Measurements from ENCODE around the gene CACNA2D2.

CACNA2D2 gene

GRCh38 chr3:50433954-50434353, 69.5 kb downstream of the CACNA2D2 start:
- Histone ChIP-seq H3K9ac (ENCODE audit: low read depth, low read length, poor library complexity, severe bottlenecking) (no peak overlapping the region), H4K20me1 (ENCODE audit: insufficient read depth, low read length, poor library complexity, severe bottlenecking) (no peaks in the 10 kb centered on the region)
- no peak for TF ChIP-seq CTCF (conservative IDR thresholded peaks at IDR 0.05; ENCODE audit: low read length)
- TF ChIP-seq EZH2phosphoT487 (IDR thresholded peaks at IDR 0.05; ENCODE audit: borderline replicate concordance): no peak

GRCh38 chr3:50430950-50431435, 72.4 kb downstream of the CACNA2D2 start:
- Histone ChIP-seq H3K9ac (ENCODE audit: low read depth, low read length, poor library complexity, severe bottlenecking) (no peak overlapping the region), H3K4me2 (ENCODE audit: low read depth, low read length, poor library complexity, severe bottlenecking) (no peak overlapping the region), H4K20me1 (ENCODE audit: insufficient read depth, low read length, poor library complexity, severe bottlenecking) (no peaks in the 10 kb centered on the region), H3K36me3 (ENCODE audit: insufficient read depth, low read length) (no peaks in the 10 kb centered on the region), H3K27me3 (ENCODE audit: insufficient read depth, low read length, poor library complexity, severe bottlenecking) (no peaks in the 10 kb centered on the region), H3F3A (ENCODE audit: low read depth) (no peaks in the 10 kb centered on the region), H3K9me2 (replicated peaks; ENCODE audit: low read depth, low read length) (no peaks in the 10 kb centered on the region), H3K9me3 (ENCODE audit: insufficient read depth, low read depth, low read length) (no peaks in the 10 kb centered on the region), H3K4me1 (ENCODE audit: insufficient read depth, low read length, poor library complexity, severe bottlenecking) (peaks cover 12% of the 10 kb centered on the region), H2AFZ (ENCODE audit: low read length) (no peak overlapping the region), H3K4me3 (ENCODE audit: low read length, poor library complexity, severe bottlenecking) (no peak overlapping the region), H3K79me2 (ENCODE audit: insufficient read depth, low read length) (no peaks in the 10 kb centered on the region)
- no peak for TF ChIP-seq CTCF (conservative IDR thresholded peaks at IDR 0.05; ENCODE audit: low read length)
- no peak for TF ChIP-seq EZH2phosphoT487 (IDR thresholded peaks at IDR 0.05; ENCODE audit: borderline replicate concordance)

More at GRCh38 chr3:50433954-50434353, 69.5 kb downstream of the CACNA2D2 start:
- Histone ChIP-seq H3K4me2 (ENCODE audit: low read depth, low read length, poor library complexity, severe bottlenecking) (no peak overlapping the region), H3K9me2 (replicated peaks; ENCODE audit: low read depth, low read length) (no peaks in the 10 kb centered on the region), H3K4me3 (ENCODE audit: low read length, poor library complexity, severe bottlenecking) (no peak overlapping the region), H2AFZ (ENCODE audit: low read length) (no peak overlapping the region), H3K9me3 (ENCODE audit: insufficient read depth, low read depth, low read length) (no peaks in the 10 kb centered on the region), H3K27me3 (ENCODE audit: insufficient read depth, low read length, poor library complexity, severe bottlenecking) (no peaks in the 10 kb centered on the region), H3K4me1 (ENCODE audit: insufficient read depth, low read length, poor library complexity, severe bottlenecking) (no peaks in the 10 kb centered on the region), H3K79me2 (ENCODE audit: insufficient read depth, low read length) (no peaks in the 10 kb centered on the region), H3F3A (ENCODE audit: low read depth) (no peaks in the 10 kb centered on the region), H3K36me3 (ENCODE audit: insufficient read depth, low read length) (no peaks in the 10 kb centered on the region)

- Histone ChIP-seq H3F3A (ENCODE audit: low read depth) (no peaks in the 10 kb centered on the region), H3K4me1 (ENCODE audit: insufficient read depth, low read length, poor library complexity, severe bottlenecking) (peaks cover 12% of the 10 kb centered on the region), H3K9me2 (replicated peaks; ENCODE audit: low read depth, low read length) (no peaks in the 10 kb centered on the region), H4K20me1 (ENCODE audit: insufficient read depth, low read length, poor library complexity, severe bottlenecking) (no peaks in the 10 kb centered on the region), H3K79me2 (ENCODE audit: insufficient read depth, low read length) (no peaks in the 10 kb centered on the region), H3K4me2 (ENCODE audit: low read depth, low read length, poor library complexity, severe bottlenecking) (no peak overlapping the region), H3K4me3 (ENCODE audit: low read length, poor library complexity, severe bottlenecking) (no peak overlapping the region), H2AFZ (ENCODE audit: low read length) (no peak overlapping the region), H3K27me3 (ENCODE audit: insufficient read depth, low read length, poor library complexity, severe bottlenecking) (no peaks in the 10 kb centered on the region), H3K9ac (ENCODE audit: low read depth, low read length, poor library complexity, severe bottlenecking) (no peak overlapping the region), H3K9me3 (ENCODE audit: insufficient read depth, low read depth, low read length) (no peaks in the 10 kb centered on the region), H3K36me3 (ENCODE audit: insufficient read depth, low read length) (no peaks in the 10 kb centered on the region)
- no peak for TF ChIP-seq EZH2phosphoT487 (IDR thresholded peaks at IDR 0.05; ENCODE audit: borderline replicate concordance)
- TF ChIP-seq CTCF (conservative IDR thresholded peaks at IDR 0.05; ENCODE audit: low read length): no peak
These were observed 73.2 kb downstream of the CACNA2D2 start for GRCh38 chr3:50430191-50430590.
